ENCODE data around the gene ZNF423. TPM values are rescaled to one million over a fixed set of nuclear protein-coding genes. Genes with fewer than 3 reads are reported as not detected.

Gene ZNF423
- total and polyA plus RNA-seq, 4 donors, result 1.1 to 14.8 (median 3.3) TPM

DNA sequence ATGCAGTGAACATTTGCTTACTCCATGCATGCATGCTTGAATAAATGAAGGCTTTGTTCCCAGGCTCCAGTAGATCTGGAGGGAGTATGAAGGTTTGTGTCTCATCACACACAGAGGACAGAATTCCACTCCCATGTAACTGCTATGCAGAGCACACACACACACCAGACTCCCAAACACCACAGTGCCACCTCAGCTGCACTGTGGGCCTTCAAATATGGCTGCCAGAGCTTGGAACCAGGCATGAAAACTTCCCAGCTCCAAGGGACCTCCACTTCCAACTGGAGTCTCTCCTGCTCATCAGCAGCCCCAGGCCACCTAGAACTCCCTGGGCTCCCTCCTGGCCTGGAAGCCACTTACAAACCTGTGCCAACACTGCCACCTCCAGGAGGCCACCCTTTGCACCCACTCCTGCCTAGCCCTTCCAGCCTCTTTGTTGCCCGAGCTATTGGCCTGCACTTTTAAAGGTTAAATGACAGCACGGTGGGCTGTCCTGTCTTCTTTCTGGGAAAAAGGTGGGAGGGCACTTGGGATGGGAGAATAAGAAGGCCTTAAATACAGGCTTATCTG, 151.2 kb downstream of the ZNF423 start:
- Histone ChIP-seq H3K4me3 (no peak overlapping the region), H3K27me3 (ENCODE audit: control insufficient read depth in 3 of 3, insufficient read depth in 3 of 3, low read length in 2 of 3) (no peaks in the 10 kb centered on the region), H3K9ac (ENCODE audit: insufficient read depth in 1 of 2, low read length in 2 of 2) (no peak overlapping the region), H3K27ac (ENCODE audit: low read depth in 1 of 2, low read length in 1 of 2) (no peak overlapping the region), H3K36me3 (ENCODE audit: control insufficient read depth in 4 of 4, insufficient read depth in 4 of 4, low read length in 4 of 4) (no peaks in the 10 kb centered on the region), H3K4me1 (ENCODE audit: control insufficient read depth in 5 of 5, insufficient read depth in 5 of 5, low read length in 5 of 5) (peaks cover 0 to 47% (median 18%) of the 10 kb centered on the region in 5 donors), H3K9me3 (ENCODE audit: control insufficient read depth in 4 of 4, insufficient read depth in 3 of 4, low read length in 3 of 4) (peaks cover 0 to 8% (median 0%) of the 10 kb centered on the region in 4 donors)
- ATAC-seq (ENCODE audit: insufficient read depth, low FRiP score), result no peak
- TF ChIP-seq CTCF (IDR thresholded peaks at IDR 0.05; ENCODE audit: control extremely low read depth, extremely low read depth), result no peak
- DNase-seq, result no peak
- 96 to 98% methylated on average over 2 of the region's 2 CpGs for WGBS, 2 donors

DNA sequence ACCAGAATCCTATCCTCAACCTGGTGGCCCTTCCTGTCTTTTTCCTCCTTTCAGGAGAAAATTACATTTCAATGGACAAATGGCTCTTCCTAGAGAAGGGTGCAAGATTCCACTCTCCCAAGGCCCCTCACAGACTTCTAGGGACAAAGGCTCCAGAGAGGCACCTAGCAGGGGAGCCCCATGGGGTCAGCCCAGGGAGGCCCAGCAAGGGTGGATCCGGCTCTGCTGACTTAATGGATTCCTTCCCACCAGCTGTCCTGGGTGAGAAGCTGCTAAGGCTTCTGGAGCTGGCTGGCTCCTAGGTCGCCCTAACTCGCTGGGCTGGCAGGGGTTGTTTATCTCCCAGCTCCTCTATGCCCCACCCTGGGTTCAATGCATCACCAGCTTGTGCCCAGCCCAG, 152.4 kb downstream of the ZNF423 start:
- Histone ChIP-seq H3K36me3 (ENCODE audit: control insufficient read depth in 4 of 4, insufficient read depth in 4 of 4, low read length in 4 of 4) (no peaks in the 10 kb centered on the region), H3K27ac (ENCODE audit: low read depth in 1 of 2, low read length in 1 of 2) (no peak overlapping the region), H3K9ac (ENCODE audit: insufficient read depth in 1 of 2, low read length in 2 of 2) (no peak overlapping the region), H3K27me3 (ENCODE audit: control insufficient read depth in 3 of 3, insufficient read depth in 3 of 3, low read length in 2 of 3) (no peaks in the 10 kb centered on the region), H3K4me3 (no peak overlapping the region), H3K4me1 (ENCODE audit: control insufficient read depth in 5 of 5, insufficient read depth in 5 of 5, low read length in 5 of 5) (peaks cover 0 to 59% (median 28%) of the 10 kb centered on the region in 5 donors), H3K9me3 (ENCODE audit: control insufficient read depth in 4 of 4, insufficient read depth in 3 of 4, low read length in 3 of 4) (peaks cover 0 to 8% (median 0%) of the 10 kb centered on the region in 4 donors)
- DNase-seq (peak; percentile 35 to 54 (median 39)), ATAC-seq (ENCODE audit: insufficient read depth, low FRiP score) (no peak)
- WGBS, 2 donors, result 85 to 96% methylated on average over 3 of the region's 3 CpGs
- no peak for TF ChIP-seq CTCF (IDR thresholded peaks at IDR 0.05; ENCODE audit: control extremely low read depth, extremely low read depth)

DNA sequence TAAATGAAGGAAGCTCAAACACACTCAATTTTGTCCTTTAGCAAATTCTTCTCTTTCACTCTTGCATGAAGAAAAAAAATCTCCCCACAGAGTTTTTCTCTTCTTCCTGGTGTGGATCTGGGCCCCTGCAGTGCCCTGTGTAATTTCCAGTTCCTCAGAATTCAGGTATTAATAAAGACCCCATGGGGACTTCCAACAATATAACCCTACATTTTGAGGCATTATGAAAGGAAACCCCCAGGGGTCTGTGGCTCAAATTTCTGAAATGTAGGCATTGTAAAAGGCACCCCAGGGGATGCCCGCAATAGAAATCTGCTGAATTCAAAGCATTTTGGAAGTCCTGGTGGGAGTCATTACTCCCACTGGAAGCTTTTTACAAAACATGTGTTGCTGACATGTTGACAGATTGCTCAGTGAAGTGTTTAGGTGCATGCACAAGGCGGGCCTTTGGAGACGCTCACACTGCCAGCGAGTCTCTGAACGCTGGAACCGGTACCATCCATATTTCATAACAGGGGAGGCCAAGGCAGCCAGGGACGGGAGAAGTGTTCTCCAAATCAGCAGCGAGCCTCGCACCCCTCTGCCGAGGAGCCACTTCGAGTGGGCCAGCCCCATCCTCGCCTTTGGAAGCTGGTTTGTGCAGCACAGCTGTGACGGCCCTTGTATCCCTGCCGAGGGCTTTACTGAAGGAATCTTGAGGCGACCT, 154.0 kb downstream of the ZNF423 start:
- Histone ChIP-seq H3K4me1 (ENCODE audit: control insufficient read depth in 5 of 5, insufficient read depth in 5 of 5, low read length in 5 of 5) (peaks cover 0 to 75% (median 40%) of the 10 kb centered on the region in 5 donors), H3K9ac (ENCODE audit: insufficient read depth in 1 of 2, low read length in 2 of 2) (peak overlapping the region in 1 of 2 donors; percentile 15), H3K9me3 (ENCODE audit: control insufficient read depth in 4 of 4, insufficient read depth in 3 of 4, low read length in 3 of 4) (peaks cover 0 to 8% (median 0%) of the 10 kb centered on the region in 4 donors), H3K27me3 (ENCODE audit: control insufficient read depth in 3 of 3, insufficient read depth in 3 of 3, low read length in 2 of 3) (no peaks in the 10 kb centered on the region), H3K4me3 (no peak overlapping the region), H3K27ac (ENCODE audit: low read depth in 1 of 2, low read length in 1 of 2) (no peak overlapping the region), H3K36me3 (ENCODE audit: control insufficient read depth in 4 of 4, insufficient read depth in 4 of 4, low read length in 4 of 4) (no peaks in the 10 kb centered on the region)
- DNase-seq (peak; percentile 92 to 95 (median 94)), ATAC-seq (ENCODE audit: insufficient read depth, low FRiP score) (no peak)
- 62 to 88% methylated on average over 15 of the region's 15 CpGs for WGBS, 2 donors
- no peak for TF ChIP-seq CTCF (IDR thresholded peaks at IDR 0.05; ENCODE audit: control extremely low read depth, extremely low read depth)

All from lung (tissue), 12 donors.